HepG2 (cell line): ENCODE data around the gene TPPP2. TPM values are rescaled to one million over a fixed set of nuclear protein-coding genes. Genes with fewer than 3 reads are reported as not detected.

Experiments used
- ATAC-seq: fragments of 200-7000 bp; cut with Tn5 transposase; 3 replicates; pipeline ENCODE4 v1.9.1; 2020; ENCODE audit warnings: mild to moderate bottlenecking, moderate library complexity
- BruUV-seq: library from RNA; stranded (reverse); fragments of 400-500 nt; replicated peaks from 2 replicates; lab custom pipeline; 2021; lab: Mats Ljungman, UMichigan
- CTCF ChIA-PET: fragments of 300-600 bp; formaldehyde crosslinking; extraction: SDS; loops from one replicate; lab custom pipeline; 2021; ENCODE audit warnings: low total read pairs, inconsistent platforms, low intra/inter-chr PET ratio; lab: Yijun Ruan, JAX
- POLR2A ChIA-PET: fragments of 350-600 bp; sonication (Branson Sonifier 250); formaldehyde crosslinking; loops from one replicate; lab custom pipeline; 2020; ENCODE audit warnings: antibody characterized with exemption, inconsistent platforms; lab: Yijun Ruan, JAX
- DNase-seq: peaks from one replicate; pipeline ENCODE4 v3.0.0-alpha.2; 2015; ENCODE audit warnings: low spot score
- FAIRE-seq: peaks from 3 replicates; lab custom pipeline; 2011; peaks lifted over from hg19 to GRCh38; lab: Jason Lieb, UNC
- H2AFZ ChIP-seq: one replicate; pipeline ENCODE4 v1.6.1; 2011; ENCODE audit warnings: low read length, inconsistent platforms
- H3K27ac ChIP-seq: fragments of 300-600 bp; 3 replicates; pipeline ENCODE4 v1.8.0; 2011; ENCODE audit warnings: mixed run types, mild to moderate bottlenecking, mixed read lengths, low read length, inconsistent platforms; ENCODE audit not compliant: insufficient read depth; ENCODE audit errors: extremely low read length
- H3K27me3 ChIP-seq, 2 experiments: fragments of 200-600 bp in 1 of 2; 2 replicates in 1 of 2; 3 replicates in 1 of 2; pipeline versions ENCODE4 v1.6.0 to v1.8.0; 2011; ENCODE audit warnings: low read length in 2 of 2, mild to moderate bottlenecking in 2 of 2, moderate library complexity in 2 of 2, inconsistent platforms in 1 of 2; ENCODE audit not compliant: insufficient read depth in 2 of 2, control insufficient read depth in 1 of 2
- H3K36me3 ChIP-seq, 2 experiments: fragments of 200-600 bp in 1 of 2; replicated peaks in 1 of 2; 2 replicates in 1 of 2; 3 replicates in 1 of 2; pipeline versions ENCODE4 v1.5.1 to v1.8.0; 2011; ENCODE audit warnings: low read length in 2 of 2, inconsistent platforms in 1 of 2; ENCODE audit not compliant: insufficient read depth in 2 of 2, control insufficient read depth in 1 of 2
- H3K4me1 ChIP-seq: 2 replicates; pipeline ENCODE4 v1.5.1; 2012; ENCODE audit warnings: low read length, inconsistent platforms; ENCODE audit not compliant: insufficient read depth
- H3K4me2 ChIP-seq: 2 replicates; pipeline ENCODE4 v1.6.0; 2011; ENCODE audit warnings: low read depth, low read length, inconsistent platforms
- H3K4me3 ChIP-seq, 3 experiments: fragments of 200-600 bp in 1 of 3; sonication (generic), shearing (Covaris generic) in 1 of 3; replicated peaks in 1 of 3; 2 replicates each; pipeline ENCODE4 v1.5.1; 2011 to 2016; ENCODE audit warnings: low read length in 3 of 3, inconsistent platforms in 2 of 3, low read depth in 2 of 3, mild to moderate bottlenecking in 2 of 3, control low read depth in 1 of 3, mixed read lengths in 1 of 3; ENCODE audit not compliant: insufficient read depth in 1 of 3
- H3K79me2 ChIP-seq: one replicate; pipeline ENCODE4 v1.6.1; 2011; ENCODE audit warnings: low read length, inconsistent platforms; ENCODE audit not compliant: insufficient read depth
- H3K9ac ChIP-seq: 2 replicates; pipeline ENCODE4 v1.6.0; 2011; ENCODE audit warnings: mild to moderate bottlenecking, low read depth, low read length, inconsistent platforms; ENCODE audit not compliant: insufficient read depth
- H3K9me3 ChIP-seq: 2 replicates; pipeline ENCODE4 v1.5.1; 2012; ENCODE audit warnings: mild to moderate bottlenecking, low read length
- H4K20me1 ChIP-seq: 2 replicates; pipeline ENCODE4 v1.6.0; 2011; ENCODE audit warnings: inconsistent platforms, mild to moderate bottlenecking, low read length, moderate library complexity; ENCODE audit not compliant: insufficient read depth
- HDAC1 ChIP-seq: sonication (generic); formaldehyde crosslinking; IDR thresholded peaks from 2 replicates; pipeline ENCODE4 v1.5.1; 2020; ENCODE audit warnings: mild to moderate bottlenecking, missing genetic modification reagents
- KLF6 ChIP-seq: IDR thresholded peaks from 2 replicates; pipeline ENCODE4 v1.8.0; 2016; ENCODE audit warnings: missing biosample characterization, missing genetic modification reagents
- MAFK ChIP-seq, 2 experiments: IDR thresholded peaks in 1 of 2; conservative IDR thresholded peaks in 1 of 2; 2 replicates each; pipeline ENCODE4 v1.6.1; 2011; ENCODE audit warnings: improper control_type of control experiment in 2 of 2, low read length in 2 of 2
- POGZ ChIP-seq: sonication (generic); formaldehyde crosslinking; IDR thresholded peaks from 2 replicates; pipeline ENCODE4 v1.4.0; 2020; ENCODE audit warnings: mild to moderate bottlenecking, missing genetic modification reagents
- ZBTB21 ChIP-seq: sonication (generic); formaldehyde crosslinking; IDR thresholded peaks from 2 replicates; pipeline ENCODE4 v1.4.0; 2020; ENCODE audit warnings: missing genetic modification reagents
- ZMAT3 ChIP-seq: sonication (generic); formaldehyde crosslinking; conservative IDR thresholded peaks from 2 replicates; pipeline ENCODE4 v1.7.0; 2021; ENCODE audit warnings: missing genetic modification reagents
- ZNF451 ChIP-seq: sonication (generic); formaldehyde crosslinking; IDR thresholded peaks from 2 replicates; pipeline ENCODE4 v1.5.0; 2020; ENCODE audit warnings: mild to moderate bottlenecking, missing genetic modification reagents
- ZNF737 ChIP-seq: sonication (generic); formaldehyde crosslinking; IDR thresholded peaks from 2 replicates; pipeline ENCODE4 v1.5.0; 2020; ENCODE audit warnings: missing genetic modification reagents, mild to moderate bottlenecking, borderline replicate concordance
- ZNF766 ChIP-seq: sonication (generic); formaldehyde crosslinking; IDR thresholded peaks from 2 replicates; pipeline ENCODE4 v1.5.0; 2020; ENCODE audit warnings: missing genetic modification reagents, borderline replicate concordance
- WGBS: methylation state at CpG from one replicate; pipeline ENCODE4 v1.1.6; 2017; ENCODE audit warnings: low lambda C conversion rate; 5-methylcytosine and 5-hydroxymethylcytosine counted together
- in situ Hi-C: cut with HindIII; loops from 2 replicates; pipeline ENCODE4 v1.10.0; 2017; ENCODE audit warnings: low pct_unique_long_range_greater_than_20kb; ENCODE audit not compliant: extremely low pct_ligation_motif_present
- intact Hi-C: fragments of 100-400 bp; cut with micrococcal nuclease; formaldehyde crosslinking; loops from one replicate; pipeline ENCODE4 v1.10.0; 2022; ENCODE audit not compliant: unreplicated experiment
- polyA plus RNA-seq, 8 experiments: library from polyadenylated mRNA; depleted of rRNA in 3 of 8; stranded (reverse) in 7 of 8; unstranded in 1 of 8; fragments of >200 nt; fragmentation: Illumina TruSeq in 4 of 8; extraction: Trizol in 4 of 8; gene quantifications; 2 replicates each; pipeline versions ENCODE4 v1.2.1 to v1.2.3, GENCODE V29; 2011 to 2016; ENCODE audit warnings: low read depth in 4 of 8, missing spikeins in 1 of 8, mixed read lengths in 1 of 8; ENCODE audit not compliant: insufficient read depth in 1 of 8
- total RNA-seq, 5 experiments: library from RNA; depleted of rRNA; stranded (reverse); fragments of >200 nt; fragmentation: Illumina TruSeq; extraction: Trizol; gene quantifications; 2 replicates each; pipeline ENCODE4 v1.2.3, GENCODE V29; 2016; ENCODE audit warnings: low read depth in 1 of 5
- TF ChIP-seq, protein P1 (sequence below): sonication (generic); formaldehyde crosslinking; IDR thresholded peaks from 2 replicates; pipeline ENCODE4 v1.4.0; 2020; ENCODE audit warnings: missing genetic modification reagents
- TF ChIP-seq, protein P2 (sequence below): IDR thresholded peaks from 2 replicates; pipeline ENCODE4 v1.6.1; 2016; ENCODE audit warnings: mild to moderate bottlenecking
- TF ChIP-seq, protein P3 (sequence below): sonication (generic); formaldehyde crosslinking; IDR thresholded peaks from 2 replicates; pipeline ENCODE4 v1.9.0; 2022; ENCODE audit warnings: low read depth, missing genetic modification reagents

TPPP2 gene
- total and polyA plus RNA-seq, 2 of the 13 experiments (the other 11 are each of a cell fraction or from before 2014, with no cell fraction given), result 0.58 to 4.2 TPM

DNA sequence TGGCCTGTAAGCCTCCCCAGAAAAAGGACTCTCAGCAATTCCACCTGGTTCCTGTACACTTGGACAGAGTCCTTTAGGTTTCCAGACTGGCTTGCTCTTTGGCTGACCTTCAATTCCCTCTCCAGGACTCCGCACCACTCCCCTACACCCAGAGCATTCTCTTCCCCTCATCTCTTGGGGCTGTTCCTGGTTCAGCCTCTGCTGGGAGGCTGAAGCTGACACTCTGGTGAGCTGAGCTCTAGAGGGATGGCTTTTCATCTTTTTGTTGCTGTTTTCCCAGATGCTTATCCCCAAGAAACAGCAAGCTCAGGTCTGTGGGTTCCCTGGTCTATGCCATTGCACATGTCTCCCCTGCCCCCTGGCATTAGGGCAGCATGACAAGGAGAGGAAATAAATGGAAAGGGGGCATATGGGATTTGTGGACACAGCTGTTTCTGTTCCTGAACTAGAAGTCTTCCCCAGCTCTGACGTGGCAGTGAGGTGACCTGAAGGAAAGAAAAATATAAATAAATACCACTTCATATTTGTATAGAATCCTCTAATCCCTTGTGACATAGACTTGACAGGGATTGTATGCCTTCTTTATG lies 13.5 kb downstream of the TPPP2 start (continued):
- TF ChIP-seq ZMAT3 (CRISPR knock-in tag) (0 out of 2 replicates have a peak, but pooled peaks have one; percentile 13), POGZ (CRISPR knock-in tag) (no peak), ZBTB21 (CRISPR knock-in tag) (no peak), MAFK (conservative IDR thresholded peaks at IDR 0.05 in 1 of 2, IDR thresholded peaks at IDR 0.05 in 1 of 2; ENCODE audit: low read length in 2 of 2) (no peak), HDAC1 (CRISPR knock-in tag) (no peak), KLF6 (CRISPR knock-in tag) (0 out of 2 replicates have a peak, but pooled peaks have one; percentile 5), ZNF737 (CRISPR knock-in tag) (no peak)

DNA sequence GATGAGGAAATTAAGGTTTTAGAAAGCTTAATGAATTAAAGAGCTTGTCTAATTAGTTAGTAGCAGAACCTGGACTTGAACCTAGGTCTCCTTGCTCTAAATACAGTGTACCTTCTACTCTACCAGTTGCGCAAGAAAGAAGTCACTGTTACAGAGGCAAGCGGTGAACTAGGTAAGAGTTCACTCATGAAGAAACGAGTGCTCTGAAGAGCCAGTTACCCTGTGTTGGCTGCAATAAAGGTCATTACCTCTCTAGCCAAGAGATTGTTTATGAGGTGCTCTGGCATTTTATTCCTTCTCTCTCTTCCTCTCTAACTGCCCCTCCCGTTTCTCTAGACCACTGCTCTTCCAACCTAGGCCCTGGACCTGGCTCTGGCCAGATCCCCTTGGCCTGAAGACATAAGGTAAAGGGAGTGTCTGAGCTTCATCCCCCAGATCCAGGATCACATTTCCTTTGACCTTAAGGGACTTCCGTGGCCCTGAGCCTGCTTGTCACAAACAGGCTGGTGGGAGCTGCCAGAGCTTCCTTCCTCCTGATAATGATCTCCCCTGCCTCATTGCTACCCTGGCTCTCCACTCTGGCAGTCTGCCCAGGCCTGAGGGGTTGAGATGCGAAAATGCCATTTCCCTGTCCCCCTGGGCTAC lies 14.1 kb downstream of the TPPP2 start:
- peak; percentile 78 for DNase-seq
- 19% methylated on average over 6 of the region's 6 CpGs for WGBS
- no peaks in the 10 kb centered on the region for H4K20me1 ChIP-seq
- intact Hi-C loops, result no loop called here
- peak overlapping the region; percentile 83 for H3K27ac ChIP-seq
- in situ Hi-C loops, result loop anchor here (5.0 kb wide), 1 partner anchor 187 kb away; no protein-coding TSS in a partner anchor
- H3K4me1 ChIP-seq, result peaks cover 75% of the 10 kb centered on the region
- CTCF ChIA-PET, result interaction anchor here (0.9 to 2.2 kb wide), 2 partner anchors 29 to 48 kb away, joined by 4 to 8 read pairs; no protein-coding TSS in a partner anchor
- peak; percentile 42 for ATAC-seq
- H3K9ac ChIP-seq, result peak overlapping the region; percentile 14; the same call in 1 of the 2 replicates
- no peaks in the 10 kb centered on the region for H3K27me3 ChIP-seq
- no peaks in the 10 kb centered on the region for H3K36me3 ChIP-seq
- POLR2A ChIA-PET, result interaction anchor here (1.2 to 2.3 kb wide), 9 partner anchors 8 to 358 kb away, joined by 3 to 18 read pairs (median 7); partner anchors contain the start of genes ARHGEF40 and NDRG2
- no TSS peak for BruUV-seq
- FAIRE-seq, result peak; percentile 73
- no peaks in the 10 kb centered on the region for H3K79me2 ChIP-seq
- H2AFZ ChIP-seq, result no peak overlapping the region
- 0 out of 6 replicates have a peak overlapping the region, but pooled peaks of 1 of the 3 experiments have one; percentile 15 for H3K4me3 ChIP-seq
- peak overlapping the region; percentile 52 for H3K4me2 ChIP-seq
- H3K9me3 ChIP-seq, result no peaks in the 10 kb centered on the region
- TF ChIP-seq ZNF766 (CRISPR knock-in tag), result no peak
- TF ChIP-seq, protein P1, sequence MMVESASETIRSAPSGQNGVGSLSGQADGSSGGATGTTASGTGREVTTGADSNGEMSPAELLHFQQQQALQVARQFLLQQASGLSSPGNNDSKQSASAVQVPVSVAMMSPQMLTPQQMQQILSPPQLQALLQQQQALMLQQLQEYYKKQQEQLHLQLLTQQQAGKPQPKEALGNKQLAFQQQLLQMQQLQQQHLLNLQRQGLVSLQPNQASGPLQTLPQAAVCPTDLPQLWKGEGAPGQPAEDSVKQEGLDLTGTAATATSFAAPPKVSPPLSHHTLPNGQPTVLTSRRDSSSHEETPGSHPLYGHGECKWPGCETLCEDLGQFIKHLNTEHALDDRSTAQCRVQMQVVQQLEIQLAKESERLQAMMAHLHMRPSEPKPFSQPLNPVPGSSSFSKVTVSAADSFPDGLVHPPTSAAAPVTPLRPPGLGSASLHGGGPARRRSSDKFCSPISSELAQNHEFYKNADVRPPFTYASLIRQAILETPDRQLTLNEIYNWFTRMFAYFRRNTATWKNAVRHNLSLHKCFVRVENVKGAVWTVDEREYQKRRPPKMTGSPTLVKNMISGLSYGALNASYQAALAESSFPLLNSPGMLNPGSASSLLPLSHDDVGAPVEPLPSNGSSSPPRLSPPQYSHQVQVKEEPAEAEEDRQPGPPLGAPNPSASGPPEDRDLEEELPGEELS (CRISPR knock-in tag), result peak; percentile 40; the same call in 1 of the 2 replicates
- TF ChIP-seq, protein P2, sequence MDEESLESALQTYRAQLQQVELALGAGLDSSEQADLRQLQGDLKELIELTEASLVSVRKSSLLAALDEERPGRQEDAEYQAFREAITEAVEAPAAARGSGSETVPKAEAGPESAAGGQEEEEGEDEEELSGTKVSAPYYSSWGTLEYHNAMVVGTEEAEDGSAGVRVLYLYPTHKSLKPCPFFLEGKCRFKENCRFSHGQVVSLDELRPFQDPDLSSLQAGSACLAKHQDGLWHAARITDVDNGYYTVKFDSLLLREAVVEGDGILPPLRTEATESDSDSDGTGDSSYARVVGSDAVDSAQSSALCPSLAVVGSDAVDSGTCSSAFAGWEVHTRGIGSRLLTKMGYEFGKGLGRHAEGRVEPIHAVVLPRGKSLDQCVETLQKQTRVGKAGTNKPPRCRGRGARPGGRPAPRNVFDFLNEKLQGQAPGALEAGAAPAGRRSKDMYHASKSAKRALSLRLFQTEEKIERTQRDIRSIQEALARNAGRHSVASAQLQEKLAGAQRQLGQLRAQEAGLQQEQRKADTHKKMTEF (CRISPR knock-in tag), result peak; percentile 65
- TF ChIP-seq, protein P3, sequence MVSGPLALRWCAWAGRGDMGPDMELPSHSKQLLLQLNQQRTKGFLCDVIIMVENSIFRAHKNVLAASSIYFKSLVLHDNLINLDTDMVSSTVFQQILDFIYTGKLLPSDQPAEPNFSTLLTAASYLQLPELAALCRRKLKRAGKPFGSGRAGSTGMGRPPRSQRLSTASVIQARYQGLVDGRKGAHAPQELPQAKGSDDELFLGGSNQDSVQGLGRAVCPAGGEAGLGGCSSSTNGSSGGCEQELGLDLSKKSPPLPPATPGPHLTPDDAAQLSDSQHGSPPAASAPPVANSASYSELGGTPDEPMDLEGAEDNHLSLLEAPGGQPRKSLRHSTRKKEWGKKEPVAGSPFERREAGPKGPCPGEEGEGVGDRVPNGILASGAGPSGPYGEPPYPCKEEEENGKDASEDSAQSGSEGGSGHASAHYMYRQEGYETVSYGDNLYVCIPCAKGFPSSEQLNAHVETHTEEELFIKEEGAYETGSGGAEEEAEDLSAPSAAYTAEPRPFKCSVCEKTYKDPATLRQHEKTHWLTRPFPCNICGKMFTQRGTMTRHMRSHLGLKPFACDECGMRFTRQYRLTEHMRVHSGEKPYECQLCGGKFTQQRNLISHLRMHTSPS, result 0 out of 2 replicates have a peak, but pooled peaks have one; percentile 36
- 0 out of 2 replicates have a peak, but pooled peaks have one; percentile 60 for TF ChIP-seq ZNF451 (CRISPR knock-in tag)
